Glutamatergic neuron (in vitro differentiated cells): Measurements from ENCODE around the gene KRTAP19-7. TPM values are rescaled to one million over a fixed set of nuclear protein-coding genes. Genes with fewer than 3 reads are reported as not detected.

Source experiments
- DNase-seq: peaks from one replicate; pipeline ENCODE4 v3.0.0; 2022
- H3K27ac Mint-ChIP-seq: one replicate; pipeline ENCODE4 v1.8.0; 2020; ENCODE audit warnings: mild to moderate bottlenecking, mixed read lengths, inconsistent platforms; ENCODE audit not compliant: unreplicated experiment
- H3K27me3 Mint-ChIP-seq: one replicate; pipeline ENCODE4 v1.8.0; 2020; ENCODE audit warnings: mild to moderate bottlenecking, moderate library complexity, mixed read lengths, inconsistent platforms; ENCODE audit not compliant: unreplicated experiment
- H3K36me3 Mint-ChIP-seq: one replicate; pipeline ENCODE4 v1.8.0; 2020; ENCODE audit warnings: mild to moderate bottlenecking, mixed read lengths, inconsistent platforms; ENCODE audit not compliant: unreplicated experiment
- H3K4me1 Mint-ChIP-seq: one replicate; pipeline ENCODE4 v1.8.0; 2020; ENCODE audit warnings: mild to moderate bottlenecking, low read depth, mixed read lengths, inconsistent platforms; ENCODE audit not compliant: unreplicated experiment
- H3K4me3 Mint-ChIP-seq: one replicate; pipeline ENCODE4 v1.8.0; 2020; ENCODE audit warnings: mild to moderate bottlenecking, mixed read lengths, inconsistent platforms; ENCODE audit not compliant: unreplicated experiment
- H3K9me3 Mint-ChIP-seq: one replicate; pipeline ENCODE4 v1.8.0; 2020; ENCODE audit warnings: mild to moderate bottlenecking, moderate library complexity, mixed read lengths, inconsistent platforms; ENCODE audit not compliant: unreplicated experiment
- long read RNA-seq: library from polyadenylated mRNA; unstranded; transcript quantifications from one replicate; pipeline ENCODE4 v2.0.0, GENCODE V29; 2020; ENCODE audit not compliant: unreplicated experiment
- total RNA-seq: library from RNA; stranded (reverse); fragmentation: NEBNext Ultra II Directional; extraction: Animal tissue kit (Norgen Biotek cat#: 25700); gene quantifications from one replicate; pipeline ENCODE4 v1.2.1, GENCODE V29; 2021; ENCODE audit not compliant: unreplicated experiment
- TF ChIP-seq, protein P1 (sequence below): fragments of 200-600 bp; sonication (generic); IDR thresholded peaks from one replicate; pipeline ENCODE4 v1.5.0; 2021; ENCODE audit not compliant: partially characterized antibody, unreplicated experiment

The KRTAP19-7 gene, protein sequence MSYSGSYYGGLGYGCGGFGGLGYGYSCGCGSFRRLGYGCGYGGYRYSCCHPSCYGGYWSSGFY
- not detected for total RNA-seq
- long read RNA-seq = 0 reads

DNA sequence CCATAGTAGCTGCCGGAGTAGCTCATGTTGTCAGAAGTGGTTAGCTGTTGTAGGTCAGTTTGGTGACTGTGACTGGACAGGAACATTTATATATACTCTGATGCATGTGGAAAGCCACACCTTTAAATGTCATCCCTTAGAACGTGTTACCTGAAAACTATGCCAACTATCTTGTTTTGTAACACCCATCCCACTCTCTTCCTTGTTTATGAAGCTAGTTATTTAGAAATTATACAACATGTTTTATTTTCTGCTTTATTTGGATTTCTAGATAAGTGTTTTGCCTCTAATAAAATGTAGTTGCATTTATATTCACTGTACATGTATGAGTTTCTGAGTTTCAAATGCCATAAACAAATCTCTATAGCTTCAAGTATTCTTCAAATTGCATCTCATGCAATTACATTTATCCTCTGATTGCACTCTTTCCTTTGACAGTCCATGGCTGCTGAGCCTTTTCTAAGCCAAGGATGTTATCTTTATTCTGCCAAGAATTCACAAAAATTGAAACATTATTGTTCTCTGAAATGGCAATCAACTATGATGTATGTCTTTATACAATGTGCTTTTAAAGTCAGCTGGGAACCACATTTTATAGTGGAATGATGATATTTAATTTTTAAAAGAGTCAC is at the start of gene KRTAP19-7:
TSS of gene KRTAP19-7 (minus strand) at position 51 of the 632 bp plus-strand sequence. CDS start at position 26, 25 bp downstream.
- Mint-ChIP-seq H3K4me1 (no peaks in the 10 kb centered on the region), H3K27me3 (no peaks in the 10 kb centered on the region), H3K4me3 (no peak within 1 kb of the TSS), H3K36me3 (no peaks in the 10 kb centered on the region), H3K27ac (no peak within 1 kb of the TSS), H3K9me3 (no peaks in the 10 kb centered on the region)
- no peak for DNase-seq
- TF ChIP-seq, protein P1, sequence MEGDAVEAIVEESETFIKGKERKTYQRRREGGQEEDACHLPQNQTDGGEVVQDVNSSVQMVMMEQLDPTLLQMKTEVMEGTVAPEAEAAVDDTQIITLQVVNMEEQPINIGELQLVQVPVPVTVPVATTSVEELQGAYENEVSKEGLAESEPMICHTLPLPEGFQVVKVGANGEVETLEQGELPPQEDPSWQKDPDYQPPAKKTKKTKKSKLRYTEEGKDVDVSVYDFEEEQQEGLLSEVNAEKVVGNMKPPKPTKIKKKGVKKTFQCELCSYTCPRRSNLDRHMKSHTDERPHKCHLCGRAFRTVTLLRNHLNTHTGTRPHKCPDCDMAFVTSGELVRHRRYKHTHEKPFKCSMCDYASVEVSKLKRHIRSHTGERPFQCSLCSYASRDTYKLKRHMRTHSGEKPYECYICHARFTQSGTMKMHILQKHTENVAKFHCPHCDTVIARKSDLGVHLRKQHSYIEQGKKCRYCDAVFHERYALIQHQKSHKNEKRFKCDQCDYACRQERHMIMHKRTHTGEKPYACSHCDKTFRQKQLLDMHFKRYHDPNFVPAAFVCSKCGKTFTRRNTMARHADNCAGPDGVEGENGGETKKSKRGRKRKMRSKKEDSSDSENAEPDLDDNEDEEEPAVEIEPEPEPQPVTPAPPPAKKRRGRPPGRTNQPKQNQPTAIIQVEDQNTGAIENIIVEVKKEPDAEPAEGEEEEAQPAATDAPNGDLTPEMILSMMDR = no peak

DNA sequence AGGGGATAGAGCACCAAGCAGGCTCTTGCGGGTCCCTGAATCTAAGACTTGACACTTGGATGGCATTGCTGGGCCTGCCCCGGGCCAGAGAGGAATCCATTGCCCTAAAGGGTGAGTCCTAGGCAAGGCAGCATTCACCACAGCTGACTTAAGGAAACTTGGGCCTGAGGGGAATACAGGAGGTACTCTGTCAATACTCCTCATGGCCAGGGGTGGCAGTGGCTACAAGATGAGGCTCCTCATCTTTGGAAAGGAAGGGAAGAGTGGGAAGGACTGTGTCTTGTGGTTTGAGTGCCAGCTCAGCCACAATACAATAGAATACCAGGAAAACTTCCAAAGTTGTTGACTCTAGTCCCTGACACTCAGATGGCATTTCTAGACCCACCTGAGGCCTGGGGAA is 44.9 kb upstream of the KRTAP19-7 start:
- Mint-ChIP-seq H3K4me1 (no peaks in the 10 kb centered on the region), H3K27ac (no peak overlapping the region), H3K4me3 (no peak overlapping the region), H3K36me3 (no peaks in the 10 kb centered on the region), H3K9me3 (no peaks in the 10 kb centered on the region), H3K27me3 (no peaks in the 10 kb centered on the region)
- TF ChIP-seq, protein P1 = no peak
- no peak for DNase-seq

DNA sequence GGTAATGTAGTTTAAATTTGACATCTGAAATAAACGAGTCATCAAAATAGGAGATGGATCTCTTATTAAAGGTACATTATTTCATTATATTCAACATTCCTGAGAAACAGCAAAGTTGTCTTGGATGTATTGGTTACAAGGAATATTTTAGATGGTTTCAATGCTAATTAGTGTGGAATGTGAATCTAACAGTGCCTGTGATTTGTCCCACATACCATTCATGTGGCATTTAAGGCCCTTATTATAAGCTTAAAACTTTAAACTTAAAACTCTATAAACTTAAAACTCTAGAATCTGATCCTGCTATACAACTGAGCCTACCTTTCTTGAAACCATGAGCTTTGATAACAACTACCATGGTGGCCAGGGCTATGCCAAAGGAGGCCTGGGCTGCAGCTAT is 39.7 kb upstream of the KRTAP19-7 start, which contains the start of gene KRTAP22-1:
TSS of gene KRTAP22-1 (plus strand) at position 301 of the 400 bp plus-strand sequence.
- Mint-ChIP-seq H3K4me3 (no peak within 1 kb of the TSS), H3K9me3 (no peaks in the 10 kb centered on the region), H3K4me1 (no peaks in the 10 kb centered on the region), H3K27ac (no peak within 1 kb of the TSS), H3K36me3 (no peaks in the 10 kb centered on the region), H3K27me3 (no peaks in the 10 kb centered on the region)
- no peak for DNase-seq
- TF ChIP-seq, protein P1 = no peak

DNA sequence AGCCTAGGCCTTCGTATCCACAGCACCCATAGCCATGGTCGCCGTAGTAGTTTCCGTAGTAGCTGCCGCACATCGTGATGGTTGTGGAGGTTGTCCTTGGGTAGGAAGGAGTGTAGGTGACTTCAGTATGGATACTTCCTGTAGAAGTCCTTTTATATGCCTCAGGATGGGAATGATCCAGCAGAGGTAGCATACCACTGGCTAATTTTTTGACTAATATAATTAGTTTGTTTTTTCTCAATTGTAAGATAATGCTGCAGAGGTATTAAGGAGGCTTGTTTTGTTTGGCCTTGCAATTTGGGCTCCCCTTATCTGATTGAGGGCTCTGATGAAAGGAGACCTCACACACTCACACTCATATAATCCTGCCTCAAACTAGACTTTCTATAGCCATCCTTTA is 37.7 kb upstream of the KRTAP19-7 start, which contains the start of gene KRTAP6-2:
TSS of gene KRTAP6-2 (minus strand) at position 101 of the 400 bp plus-strand sequence. CDS start at position 73, 28 bp downstream.
- H3K4me3 Mint-ChIP-seq = no peak within 1 kb of the TSS
- TF ChIP-seq, protein P1 = no peak
- no peaks in the 10 kb centered on the region for H3K36me3 Mint-ChIP-seq
- H3K9me3 Mint-ChIP-seq = no peaks in the 10 kb centered on the region
- H3K27ac Mint-ChIP-seq = no peak within 1 kb of the TSS
- no peak for DNase-seq
- no peaks in the 10 kb centered on the region for H3K4me1 Mint-ChIP-seq
- H3K27me3 Mint-ChIP-seq = no peaks in the 10 kb centered on the region

DNA sequence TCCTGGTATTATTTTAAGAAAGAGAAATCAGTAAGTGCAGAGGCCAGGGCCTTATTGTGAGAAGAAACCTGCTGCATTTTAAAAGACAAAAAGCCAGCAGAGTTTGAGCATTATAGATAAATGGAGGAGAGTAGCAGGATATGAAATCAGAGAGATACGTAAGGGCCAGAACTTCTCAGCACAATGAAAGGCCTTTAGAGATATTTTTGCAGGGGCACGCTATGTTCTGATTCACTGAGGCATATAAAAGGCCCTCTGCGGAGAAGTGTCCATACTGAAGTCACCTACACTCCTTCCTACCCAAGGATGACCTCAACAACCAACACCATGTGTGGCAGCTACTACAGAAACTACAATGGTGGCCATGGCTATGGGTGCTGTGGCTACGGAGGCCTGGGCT is 31.0 kb upstream of the KRTAP19-7 start, which contains the start of gene KRTAP6-3:
TSS of gene KRTAP6-3 (plus strand) at position 301 of the 400 bp plus-strand sequence. CDS start at position 307, 6 bp downstream.
- Mint-ChIP-seq H3K4me1 (no peaks in the 10 kb centered on the region), H3K4me3 (no peak within 1 kb of the TSS), H3K27me3 (no peaks in the 10 kb centered on the region), H3K9me3 (peaks cover 2% of the 10 kb centered on the region), H3K27ac (no peak within 1 kb of the TSS), H3K36me3 (no peaks in the 10 kb centered on the region)
- no peak for DNase-seq
- TF ChIP-seq, protein P1 = no peak
